Astrocyte (in vitro differentiated cells and primary cell): ENCODE measurements around the gene PPP2R5C. TPM values are rescaled to one million over a fixed set of nuclear protein-coding genes. Genes with fewer than 3 reads are reported as not detected.

Experiments
- DNase-seq: peaks from one replicate; pipeline ENCODE4 v3.0.0-alpha.2; 2010; ENCODE audit warnings: low read depth
- FAIRE-seq: peaks from 2 replicates; lab custom pipeline; 2011; peaks lifted over from hg19 to GRCh38; lab: Jason Lieb, UNC
- H2AFZ ChIP-seq: 2 replicates; pipeline ENCODE4 v1.6.0; 2012; ENCODE audit warnings: low read depth, low read length, inconsistent platforms
- H3K27ac ChIP-seq: 2 replicates; pipeline ENCODE4 v1.5.1; 2011; ENCODE audit warnings: low read depth, low read length, inconsistent platforms
- H3K27me3 ChIP-seq: 2 replicates; pipeline ENCODE4 v1.6.0; 2011; ENCODE audit warnings: low read length, inconsistent platforms; ENCODE audit not compliant: insufficient read depth
- H3K36me3 ChIP-seq: 2 replicates; pipeline ENCODE4 v1.5.1; 2011; ENCODE audit warnings: low read length, inconsistent platforms; ENCODE audit not compliant: insufficient read depth
- H3K4me1 ChIP-seq: 2 replicates; pipeline ENCODE4 v1.5.1; 2011; ENCODE audit warnings: low read length, inconsistent platforms; ENCODE audit not compliant: insufficient read depth
- H3K4me2 ChIP-seq: 2 replicates; pipeline ENCODE4 v1.6.0; 2012; ENCODE audit warnings: low read length, inconsistent platforms
- H3K4me3 ChIP-seq: 2 replicates; pipeline ENCODE4 v1.5.1; 2011; ENCODE audit warnings: low read depth, mild to moderate bottlenecking, low read length, inconsistent platforms; ENCODE audit not compliant: insufficient read depth
- H3K79me2 ChIP-seq: 2 replicates; pipeline ENCODE4 v1.6.0; 2012; ENCODE audit warnings: mild to moderate bottlenecking, low read length, inconsistent platforms; ENCODE audit not compliant: insufficient read depth
- H3K9ac ChIP-seq: 2 replicates; pipeline ENCODE4 v1.6.0; 2012; ENCODE audit warnings: mild to moderate bottlenecking, low read length, inconsistent platforms
- H3K9me3 ChIP-seq: 2 replicates; pipeline ENCODE4 v1.5.1; 2012; ENCODE audit warnings: low read depth, mild to moderate bottlenecking, low read length, inconsistent platforms; ENCODE audit not compliant: insufficient read depth
- H4K20me1 ChIP-seq: 2 replicates; pipeline ENCODE4 v1.6.0; 2012; ENCODE audit warnings: low read length, inconsistent platforms; ENCODE audit not compliant: insufficient read depth
- H3K27ac Mint-ChIP-seq: one replicate; pipeline ENCODE4 v1.8.0; 2021; ENCODE audit warnings: mild to moderate bottlenecking, mixed read lengths; ENCODE audit not compliant: unreplicated experiment
- H3K27me3 Mint-ChIP-seq: one replicate; pipeline ENCODE4 v1.8.0; 2021; ENCODE audit warnings: low read depth, mixed read lengths; ENCODE audit not compliant: unreplicated experiment
- H3K36me3 Mint-ChIP-seq: one replicate; pipeline ENCODE4 v1.8.0; 2021; ENCODE audit warnings: low read depth, mixed read lengths; ENCODE audit not compliant: unreplicated experiment
- H3K4me1 Mint-ChIP-seq: one replicate; pipeline ENCODE4 v1.8.0; 2021; ENCODE audit warnings: low read depth, mixed read lengths; ENCODE audit not compliant: unreplicated experiment
- H3K4me3 Mint-ChIP-seq: one replicate; pipeline ENCODE4 v1.8.0; 2021; ENCODE audit warnings: mild to moderate bottlenecking, moderate library complexity, mixed read lengths; ENCODE audit not compliant: unreplicated experiment
- H3K9me3 Mint-ChIP-seq: one replicate; pipeline ENCODE4 v1.8.0; 2021; ENCODE audit warnings: mild to moderate bottlenecking, mixed read lengths; ENCODE audit not compliant: unreplicated experiment
- EZH2 ChIP-seq: IDR thresholded peaks from 2 replicates; pipeline ENCODE4 v1.6.1; 2012; ENCODE audit warnings: mild to moderate bottlenecking, low read length, inconsistent platforms; ENCODE audit not compliant: insufficient read depth
- total RNA-seq: library from RNA; stranded (reverse); gene quantifications from 2 replicates; pipeline ENCODE4 v1.2.1, GENCODE V29; 2021
- TF ChIP-seq, protein P1 (sequence below): IDR thresholded peaks from 2 replicates; pipeline ENCODE4 v1.5.1; 2011; ENCODE audit warnings: low read depth, mild to moderate bottlenecking, inconsistent platforms, low read length, moderate library complexity; ENCODE audit not compliant: insufficient read depth

PPP2R5C gene
- total RNA-seq, 1 donor from 2014 or later, result 102 TPM

DNA sequence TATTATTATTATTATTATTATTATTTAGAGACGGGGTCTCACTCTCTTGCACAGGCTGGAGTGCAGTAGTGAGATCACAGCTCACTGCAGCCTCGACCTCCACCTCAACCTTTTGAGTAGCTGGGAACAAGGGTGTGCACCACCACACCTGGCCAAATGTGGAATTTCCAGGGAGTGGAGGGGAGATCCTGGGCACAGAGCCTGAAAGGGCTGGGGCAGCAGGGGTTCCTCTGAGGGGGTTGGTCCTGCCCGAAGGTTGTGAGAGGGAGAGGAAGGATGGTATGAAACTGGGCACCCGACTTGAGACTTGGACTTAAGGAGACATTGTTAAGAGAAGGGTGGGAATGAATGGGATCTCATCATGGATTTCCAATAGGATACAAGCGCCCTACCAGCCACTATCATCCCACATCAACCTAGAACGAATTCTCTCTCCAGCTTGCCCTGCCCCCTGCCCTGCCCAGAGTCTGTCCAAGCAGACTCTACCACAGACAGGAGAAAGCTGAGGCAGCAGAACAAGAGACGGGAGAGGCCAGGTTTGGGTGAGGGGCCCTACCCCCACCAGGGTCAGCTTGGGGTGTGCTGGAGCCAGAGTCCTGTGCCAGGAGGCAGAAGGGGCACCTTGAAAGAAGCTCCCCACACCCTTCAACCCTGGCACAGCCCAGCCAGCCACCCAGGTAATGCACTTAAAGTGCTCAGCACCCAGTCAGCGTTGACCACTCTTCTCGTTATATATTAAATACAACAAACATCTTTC is 200.4 kb downstream of the PPP2R5C start:
- Histone ChIP-seq H3K27ac (peak overlapping the region; percentile 22), H3K4me2 (peak overlapping the region; percentile 60), H3K9me3 (no peaks in the 10 kb centered on the region), H4K20me1 (peaks cover 14% of the 10 kb centered on the region), H2AFZ (peak overlapping the region; percentile 48), H3K9ac (peak overlapping the region; percentile 24), H3K79me2 (peaks cover 26% of the 10 kb centered on the region), H3K27me3 (no peaks in the 10 kb centered on the region), H3K36me3 (no peaks in the 10 kb centered on the region), H3K4me1 (peaks cover 24% of the 10 kb centered on the region), H3K4me3 (no peak overlapping the region)
- no peak for TF ChIP-seq EZH2
- TF ChIP-seq, protein P1, sequence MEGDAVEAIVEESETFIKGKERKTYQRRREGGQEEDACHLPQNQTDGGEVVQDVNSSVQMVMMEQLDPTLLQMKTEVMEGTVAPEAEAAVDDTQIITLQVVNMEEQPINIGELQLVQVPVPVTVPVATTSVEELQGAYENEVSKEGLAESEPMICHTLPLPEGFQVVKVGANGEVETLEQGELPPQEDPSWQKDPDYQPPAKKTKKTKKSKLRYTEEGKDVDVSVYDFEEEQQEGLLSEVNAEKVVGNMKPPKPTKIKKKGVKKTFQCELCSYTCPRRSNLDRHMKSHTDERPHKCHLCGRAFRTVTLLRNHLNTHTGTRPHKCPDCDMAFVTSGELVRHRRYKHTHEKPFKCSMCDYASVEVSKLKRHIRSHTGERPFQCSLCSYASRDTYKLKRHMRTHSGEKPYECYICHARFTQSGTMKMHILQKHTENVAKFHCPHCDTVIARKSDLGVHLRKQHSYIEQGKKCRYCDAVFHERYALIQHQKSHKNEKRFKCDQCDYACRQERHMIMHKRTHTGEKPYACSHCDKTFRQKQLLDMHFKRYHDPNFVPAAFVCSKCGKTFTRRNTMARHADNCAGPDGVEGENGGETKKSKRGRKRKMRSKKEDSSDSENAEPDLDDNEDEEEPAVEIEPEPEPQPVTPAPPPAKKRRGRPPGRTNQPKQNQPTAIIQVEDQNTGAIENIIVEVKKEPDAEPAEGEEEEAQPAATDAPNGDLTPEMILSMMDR, result no peak
- FAIRE-seq, result no peak
- no peak overlapping the region for H3K4me3 Mint-ChIP-seq
- DNase-seq, result no peak
- H3K4me1 Mint-ChIP-seq, result peaks cover 25% of the 10 kb centered on the region
- H3K27ac Mint-ChIP-seq, result peak overlapping the region; percentile 66
- H3K27me3 Mint-ChIP-seq, result peaks cover 4% of the 10 kb centered on the region
- no peaks in the 10 kb centered on the region for H3K36me3 Mint-ChIP-seq
- H3K9me3 Mint-ChIP-seq, result no peaks in the 10 kb centered on the region

DNA sequence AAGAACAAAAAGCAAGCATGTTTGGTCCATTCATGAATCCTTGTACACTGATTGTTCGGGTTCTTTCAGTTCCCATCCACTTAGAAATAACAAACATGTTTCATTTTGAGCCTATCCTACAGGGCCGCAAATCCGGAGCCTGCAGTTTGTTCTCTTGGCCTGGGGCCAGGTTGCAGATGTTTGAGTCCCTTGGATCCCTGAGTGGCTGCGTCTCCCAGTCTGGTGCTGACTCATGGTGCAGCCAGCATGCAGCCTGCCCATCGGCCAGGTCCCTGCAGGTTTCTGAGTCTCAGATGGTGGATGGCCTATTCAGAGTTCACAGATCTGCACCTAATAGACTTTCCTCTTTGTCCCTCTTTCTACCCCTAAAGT is 201.0 kb downstream of the PPP2R5C start:
- TF ChIP-seq EZH2, result no peak
- TF ChIP-seq, protein P1, result no peak
- H3K27me3 ChIP-seq, result no peaks in the 10 kb centered on the region
- H3K4me3 Mint-ChIP-seq, result no peak overlapping the region
- peak overlapping the region; percentile 48 for H2AFZ ChIP-seq
- H4K20me1 ChIP-seq, result peaks cover 17% of the 10 kb centered on the region
- peaks cover 4% of the 10 kb centered on the region for H3K27me3 Mint-ChIP-seq
- peak overlapping the region; percentile 22 for H3K27ac ChIP-seq
- DNase-seq, result peak; percentile 78
- H3K4me1 ChIP-seq, result peaks cover 25% of the 10 kb centered on the region
- peak overlapping the region; percentile 60 for H3K4me2 ChIP-seq
- no peak for FAIRE-seq
- H3K9ac ChIP-seq, result peak overlapping the region; percentile 24
- H3K36me3 ChIP-seq, result no peaks in the 10 kb centered on the region
- peaks cover 26% of the 10 kb centered on the region for H3K4me1 Mint-ChIP-seq
- no peaks in the 10 kb centered on the region for H3K36me3 Mint-ChIP-seq
- peak overlapping the region; percentile 66 for H3K27ac Mint-ChIP-seq
- H3K9me3 ChIP-seq, result no peaks in the 10 kb centered on the region
- H3K79me2 ChIP-seq, result peaks cover 31% of the 10 kb centered on the region
- no peaks in the 10 kb centered on the region for H3K9me3 Mint-ChIP-seq
- H3K4me3 ChIP-seq, result no peak overlapping the region

DNA sequence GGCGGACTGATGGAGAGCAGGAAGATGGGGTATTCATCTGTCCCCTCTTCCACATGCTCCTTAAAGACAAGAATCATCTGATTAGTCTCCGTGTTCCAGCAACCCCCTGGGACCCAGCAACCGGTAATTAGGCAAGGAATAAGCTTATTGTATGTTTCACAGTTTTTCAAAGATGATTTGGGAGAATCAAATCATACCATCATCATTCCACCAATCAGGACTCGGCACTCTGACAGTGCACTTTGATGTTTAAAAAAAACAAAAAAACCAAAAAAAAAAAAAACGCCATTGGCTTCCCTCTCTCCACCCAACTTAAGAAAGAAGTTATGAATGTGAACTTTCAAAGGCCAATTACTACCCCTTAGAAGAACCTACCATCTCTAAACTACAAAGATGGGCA is 201.5 kb downstream of the PPP2R5C start:
- Histone ChIP-seq H2AFZ (no peak overlapping the region), H3K9me3 (no peaks in the 10 kb centered on the region), H3K4me1 (peaks cover 28% of the 10 kb centered on the region), H3K27ac (no peak overlapping the region), H3K36me3 (no peaks in the 10 kb centered on the region), H3K79me2 (peaks cover 37% of the 10 kb centered on the region), H3K4me3 (no peak overlapping the region), H3K27me3 (no peaks in the 10 kb centered on the region), H3K9ac (peak overlapping the region; percentile 10), H3K4me2 (peak overlapping the region; percentile 60), H4K20me1 (peaks cover 22% of the 10 kb centered on the region)
- H3K27me3 Mint-ChIP-seq, result no peaks in the 10 kb centered on the region
- peaks cover 1% of the 10 kb centered on the region for H3K36me3 Mint-ChIP-seq
- DNase-seq (no peak), FAIRE-seq (no peak)
- peaks cover 29% of the 10 kb centered on the region for H3K4me1 Mint-ChIP-seq
- H3K27ac Mint-ChIP-seq, result peak overlapping the region; percentile 27
- no peak for TF ChIP-seq EZH2
- no peaks in the 10 kb centered on the region for H3K9me3 Mint-ChIP-seq
- H3K4me3 Mint-ChIP-seq, result peak overlapping the region; percentile 54
